ENCODE measurements around the gene ESR2. TPM values are rescaled to one million over a fixed set of nuclear protein-coding genes. Genes with fewer than 3 reads are reported as not detected.

Gene ESR2
- polyA plus RNA-seq, 3 donors = 0.04 TPM; not detected in 2

- H3K27me3 ChIP-seq (ENCODE audit: control insufficient read depth in 2 of 2, insufficient read depth in 2 of 2, low read length in 2 of 2) = peaks cover 0 to 1% of the 10 kb centered on the region in 2 donors
- peaks cover 0 to under 1% (median 0%) of the 10 kb centered on the region in 7 donors for H3K9me3 Mint-ChIP-seq
- H3K4me3 Mint-ChIP-seq = no peak overlapping the region
- H3K9ac ChIP-seq (ENCODE audit: insufficient read depth, low read length, poor library complexity, severe bottlenecking) = no peak overlapping the region
- no peak overlapping the region for H3K27ac ChIP-seq (ENCODE audit: low read depth in 1 of 2, low read length in 2 of 2)
- no peaks in the 10 kb centered on the region for H3K79me2 ChIP-seq (ENCODE audit: insufficient read depth, low read length)
- H3K36me3 Mint-ChIP-seq = no peaks in the 10 kb centered on the region
- H4K20me1 ChIP-seq (ENCODE audit: insufficient read depth, low read length) = no peaks in the 10 kb centered on the region
- no peaks in the 10 kb centered on the region for H3K9me3 ChIP-seq (replicated peaks in 1 of 2; ENCODE audit: control insufficient read depth in 1 of 2, insufficient read depth in 1 of 2, low read length in 2 of 2)
- intact Hi-C loops (cut with micrococcal nuclease) = no loop called here
- H3K4me3 ChIP-seq (replicated peaks in 1 of 3; ENCODE audit: low read depth in 2 of 3, low read length in 3 of 3) = no peak overlapping the region
- no peak overlapping the region for H3K27ac Mint-ChIP-seq
- H3K36me3 ChIP-seq (replicated peaks in 1 of 2; ENCODE audit: control insufficient read depth in 1 of 2, insufficient read depth in 2 of 2, low read length in 2 of 2) = no peaks in the 10 kb centered on the region
- TF ChIP-seq CTCF (IDR thresholded peaks at IDR 0.05) = no peak
- H3K27me3 Mint-ChIP-seq (ENCODE audit: low read depth in 3 of 3) = peaks cover 4 to 7% (median 7%) of the 10 kb centered on the region in 3 donors
- peaks cover 4% of the 10 kb centered on the region for H3K4me1 Mint-ChIP-seq
- H3K4me2 ChIP-seq (replicated peaks; ENCODE audit: extremely low read depth, low read length, poor library complexity, severe bottlenecking) = no peak overlapping the region
- DNase-seq = no peak
- no peak overlapping the region for H2AFZ ChIP-seq (ENCODE audit: insufficient read depth, low read depth, low read length, poor library complexity, severe bottlenecking)
- no peaks in the 10 kb centered on the region for H3K4me1 ChIP-seq (ENCODE audit: control insufficient read depth in 1 of 2, insufficient read depth in 2 of 2, low read length in 2 of 2)
- over 99% methylated on average over 13 of the region's 18 CpGs for WGBS (ENCODE audit: insufficient coverage)
Measured at GRCh38 chr14:64201921-64202545, 92.1 kb downstream of the ESR2 start.

GRCh38 chr14:64201296-64201695, 92.9 kb downstream of the ESR2 start:
- Histone ChIP-seq H3K79me2 (ENCODE audit: insufficient read depth, low read length) (no peaks in the 10 kb centered on the region), H3K4me1 (ENCODE audit: control insufficient read depth in 1 of 2, insufficient read depth in 2 of 2, low read length in 2 of 2) (no peaks in the 10 kb centered on the region), H3K9me3 (replicated peaks in 1 of 2; ENCODE audit: control insufficient read depth in 1 of 2, insufficient read depth in 1 of 2, low read length in 2 of 2) (no peaks in the 10 kb centered on the region), H3K4me3 (replicated peaks in 1 of 3; ENCODE audit: low read depth in 2 of 3, low read length in 3 of 3) (no peak overlapping the region), H4K20me1 (ENCODE audit: insufficient read depth, low read length) (no peaks in the 10 kb centered on the region), H3K27me3 (ENCODE audit: control insufficient read depth in 2 of 2, insufficient read depth in 2 of 2, low read length in 2 of 2) (peaks cover 0 to 7% of the 10 kb centered on the region in 2 donors), H2AFZ (ENCODE audit: insufficient read depth, low read depth, low read length, poor library complexity, severe bottlenecking) (no peak overlapping the region), H3K36me3 (replicated peaks in 1 of 2; ENCODE audit: control insufficient read depth in 1 of 2, insufficient read depth in 2 of 2, low read length in 2 of 2) (no peaks in the 10 kb centered on the region), H3K4me2 (replicated peaks; ENCODE audit: extremely low read depth, low read length, poor library complexity, severe bottlenecking) (no peak overlapping the region), H3K27ac (ENCODE audit: low read depth in 1 of 2, low read length in 2 of 2) (no peak overlapping the region), H3K9ac (ENCODE audit: insufficient read depth, low read length, poor library complexity, severe bottlenecking) (no peak overlapping the region)
- H3K9me3 Mint-ChIP-seq = peaks cover 0 to 1% (median 0%) of the 10 kb centered on the region in 7 donors
- TF ChIP-seq CTCF (IDR thresholded peaks at IDR 0.05) = no peak
- H3K4me3 Mint-ChIP-seq = no peak overlapping the region
- no peak overlapping the region for H3K27ac Mint-ChIP-seq
- intact Hi-C loops (cut with micrococcal nuclease) = no loop called here
- H3K4me1 Mint-ChIP-seq = peaks cover 10% of the 10 kb centered on the region
- no peaks in the 10 kb centered on the region for H3K36me3 Mint-ChIP-seq
- no peak for DNase-seq
- 95% methylated on average over 4 of the region's 7 CpGs for WGBS (ENCODE audit: insufficient coverage)
- H3K27me3 Mint-ChIP-seq (ENCODE audit: low read depth in 3 of 3) = peaks cover 8 to 10% (median 9%) of the 10 kb centered on the region in 3 donors

Data from CD14-positive monocyte (primary cell).